ENCODE measurements around the gene RGS6.
"Not testable (repeated sequence)": the region's sequence is repeated elsewhere in the genome, so short reads cannot be mapped to it uniquely, and the experiment has no call there.

The RGS6 gene

DNA sequence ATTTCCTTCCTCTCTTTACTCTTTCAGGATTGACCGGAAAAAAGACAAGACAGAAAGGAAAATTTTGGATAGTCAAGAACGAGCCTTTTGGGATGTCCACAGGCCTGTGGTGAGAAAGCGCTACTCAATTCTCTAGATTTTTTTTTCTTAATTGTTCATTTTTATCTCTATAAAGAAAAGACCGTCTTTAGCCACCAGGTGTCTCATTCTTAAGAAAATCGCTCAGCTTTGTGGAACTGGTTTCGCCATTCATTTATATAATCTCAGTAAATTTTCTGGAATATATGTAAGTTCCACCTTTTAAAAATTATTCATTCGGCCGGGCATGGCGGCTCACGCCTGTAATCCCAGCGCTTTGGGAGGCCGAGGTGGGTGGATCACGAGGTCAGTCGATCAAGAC is 540.6 kb downstream of the RGS6 start:
- H3K9ac ChIP-seq (ENCODE audit: insufficient read length, low read depth): no peak overlapping the region
- H3K27me3 ChIP-seq (ENCODE audit: insufficient read depth, insufficient read length): no peaks in the 10 kb centered on the region
- TF ChIP-seq ZNF274 (IDR thresholded peaks at IDR 0.05; ENCODE audit: low read depth, low read length) (no peak), YY1 (IDR thresholded peaks at IDR 0.05; ENCODE audit: insufficient read depth, insufficient read length) (no peak), SUZ12 (IDR thresholded peaks at IDR 0.05; ENCODE audit: extremely low read depth, insufficient read depth, insufficient read length) (no peak)
- DNase-seq (ENCODE audit: low read depth, low spot score): no peak
- H3K9me3 ChIP-seq (ENCODE audit: insufficient read depth, low read length): no peaks in the 10 kb centered on the region
- H3K36me3 ChIP-seq (ENCODE audit: insufficient read depth, insufficient read length, low read length): no peaks in the 10 kb centered on the region
- H3K4me1 ChIP-seq (ENCODE audit: insufficient read depth, insufficient read length): no peaks in the 10 kb centered on the region
- H3K4me3 ChIP-seq (ENCODE audit: insufficient read length, low read depth): no peak overlapping the region

DNA sequence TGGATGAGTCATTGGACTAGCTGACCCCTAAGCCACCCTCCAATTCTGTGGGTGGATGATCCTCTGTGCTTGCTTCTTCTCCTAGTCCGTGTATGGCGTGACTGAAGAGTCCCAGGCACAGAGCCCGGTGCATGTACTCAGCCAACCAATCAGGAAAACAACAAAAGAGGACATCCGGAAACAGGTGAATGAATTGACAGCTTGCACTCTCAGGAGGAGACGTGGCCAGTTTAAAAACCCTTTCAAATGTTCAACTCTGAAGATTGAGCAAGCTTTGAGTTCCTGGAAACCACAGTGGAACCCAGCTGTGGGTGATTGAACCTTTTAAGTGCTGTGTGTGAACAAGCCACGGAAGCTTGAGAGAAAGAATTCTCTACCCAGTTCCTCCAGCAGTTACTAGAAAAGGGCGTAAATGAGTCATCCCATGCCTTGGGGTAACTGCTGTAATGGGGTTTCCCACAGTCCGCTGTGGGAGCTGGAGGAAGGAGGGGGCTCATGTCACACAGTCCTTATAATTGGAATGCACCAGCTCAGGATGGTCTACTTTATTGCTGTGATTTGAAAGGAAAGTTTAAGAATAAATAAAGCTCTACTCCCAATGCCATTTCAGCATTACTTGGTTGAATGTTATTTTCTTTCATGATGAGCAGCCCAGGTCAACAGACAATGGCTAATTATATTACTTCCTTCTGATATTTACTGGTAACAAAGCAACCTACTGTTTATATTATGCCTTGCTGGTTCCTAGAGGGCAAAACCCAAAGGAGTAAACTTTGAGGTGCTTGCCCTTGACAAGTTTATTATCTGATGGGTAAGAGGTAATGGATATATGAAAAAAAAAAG is 544.6 kb downstream of the RGS6 start:
- H3K9ac ChIP-seq (ENCODE audit: insufficient read length, low read depth): no peak overlapping the region
- H3K36me3 ChIP-seq (ENCODE audit: insufficient read depth, insufficient read length, low read length): no peaks in the 10 kb centered on the region
- peak; percentile 68 for DNase-seq (ENCODE audit: low read depth, low spot score)
- H3K9me3 ChIP-seq (ENCODE audit: insufficient read depth, low read length): no peaks in the 10 kb centered on the region
- no peak overlapping the region for H3K4me3 ChIP-seq (ENCODE audit: insufficient read length, low read depth)
- TF ChIP-seq SUZ12 (IDR thresholded peaks at IDR 0.05; ENCODE audit: extremely low read depth, insufficient read depth, insufficient read length): no peak
- TF ChIP-seq ZNF274 (IDR thresholded peaks at IDR 0.05; ENCODE audit: low read depth, low read length): no peak
- TF ChIP-seq YY1 (IDR thresholded peaks at IDR 0.05; ENCODE audit: insufficient read depth, insufficient read length): no peak
- peaks cover 5% of the 10 kb centered on the region for H3K4me1 ChIP-seq (ENCODE audit: insufficient read depth, insufficient read length)
- H3K27me3 ChIP-seq (ENCODE audit: insufficient read depth, insufficient read length): no peaks in the 10 kb centered on the region

DNA sequence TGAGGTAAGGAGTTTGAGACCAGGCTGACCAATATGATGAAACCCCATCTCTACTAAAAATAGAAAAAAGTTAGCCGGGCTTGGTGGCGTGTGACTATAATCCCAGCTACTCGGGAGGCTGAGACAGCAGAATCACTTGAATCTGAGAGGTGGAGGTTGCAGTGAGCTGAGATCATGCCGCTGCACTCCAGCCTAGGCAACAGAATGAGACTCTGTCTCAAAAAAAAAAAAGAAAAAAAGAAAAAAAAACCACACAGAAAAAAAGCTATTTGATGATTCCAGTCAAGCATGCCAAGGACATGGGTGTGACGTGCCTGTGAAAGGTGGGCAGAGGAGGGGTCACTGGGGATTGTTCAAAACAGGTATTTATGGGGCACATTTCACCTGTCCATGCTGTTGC is 545.3 kb downstream of the RGS6 start:
- H3K27me3 ChIP-seq (ENCODE audit: insufficient read depth, insufficient read length); H3K9ac ChIP-seq (ENCODE audit: insufficient read length, low read depth); H3K9me3 ChIP-seq (ENCODE audit: insufficient read depth, low read length); H3K4me3 ChIP-seq (ENCODE audit: insufficient read length, low read depth); DNase-seq (ENCODE audit: low read depth, low spot score); H3K4me1 ChIP-seq (ENCODE audit: insufficient read depth, insufficient read length); H3K36me3 ChIP-seq (ENCODE audit: insufficient read depth, insufficient read length, low read length): not testable (repeated sequence)

DNA sequence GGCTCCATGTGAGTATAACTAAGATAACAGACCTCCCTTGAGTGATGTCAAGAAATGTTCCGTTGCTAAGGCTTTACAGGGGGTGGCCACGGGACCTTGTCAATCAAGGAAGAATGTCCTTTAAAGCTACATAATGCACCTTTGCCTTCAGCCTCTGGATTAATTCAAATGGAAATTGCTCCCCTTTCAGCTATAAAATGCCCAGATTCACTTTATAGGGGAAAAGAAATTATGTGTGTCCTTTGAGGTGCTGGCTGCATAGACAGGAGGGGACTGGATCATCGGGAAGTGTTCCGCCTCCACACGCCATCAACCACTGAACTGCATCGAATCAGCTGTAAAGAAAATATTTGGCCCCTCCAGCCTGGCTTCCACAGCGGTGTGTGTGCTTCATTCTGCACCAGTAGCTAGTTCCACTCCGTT is 546.3 kb downstream of the RGS6 start:
- Histone ChIP-seq H3K27me3 (ENCODE audit: insufficient read depth, insufficient read length) (no peaks in the 10 kb centered on the region), H3K36me3 (ENCODE audit: insufficient read depth, insufficient read length, low read length) (no peaks in the 10 kb centered on the region), H3K9ac (ENCODE audit: insufficient read length, low read depth) (no peak overlapping the region), H3K4me1 (ENCODE audit: insufficient read depth, insufficient read length) (peaks cover 5% of the 10 kb centered on the region), H3K9me3 (ENCODE audit: insufficient read depth, low read length) (0 out of 2 replicates have a peak, but pooled peaks cover 7% of the 10 kb centered on the region), H3K4me3 (ENCODE audit: insufficient read length, low read depth) (no peak overlapping the region)
- no peak for DNase-seq (ENCODE audit: low read depth, low spot score)
- TF ChIP-seq YY1 (IDR thresholded peaks at IDR 0.05; ENCODE audit: insufficient read depth, insufficient read length) (no peak), SUZ12 (IDR thresholded peaks at IDR 0.05; ENCODE audit: extremely low read depth, insufficient read depth, insufficient read length) (no peak), ZNF274 (IDR thresholded peaks at IDR 0.05; ENCODE audit: low read depth, low read length) (no peak)

DNA sequence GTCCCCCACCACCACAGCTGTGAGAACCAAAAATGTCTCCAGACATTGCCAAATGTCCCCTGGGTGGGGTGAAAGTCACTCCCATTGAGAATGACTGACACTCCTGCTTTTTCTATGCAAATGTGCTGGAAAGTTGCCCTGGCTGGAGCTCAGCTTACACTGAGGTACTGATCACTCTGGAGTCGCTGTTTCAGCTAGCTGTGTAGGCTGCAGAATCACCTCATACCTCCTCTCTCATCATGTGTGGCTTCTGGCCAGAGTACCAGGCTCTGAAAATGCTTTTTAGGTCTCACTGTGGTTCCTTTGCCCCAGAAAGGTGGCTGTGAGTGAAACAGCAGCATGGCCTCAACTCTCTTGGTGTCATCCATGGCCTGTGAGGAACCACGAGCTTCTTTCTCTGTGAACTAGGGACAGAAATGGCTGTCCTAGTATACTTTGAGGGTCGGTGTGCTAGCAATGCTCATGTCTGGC is 547.3 kb downstream of the RGS6 start:
- TF ChIP-seq SUZ12 (IDR thresholded peaks at IDR 0.05; ENCODE audit: extremely low read depth, insufficient read depth, insufficient read length) (no peak), ZNF274 (IDR thresholded peaks at IDR 0.05; ENCODE audit: low read depth, low read length) (no peak), YY1 (IDR thresholded peaks at IDR 0.05; ENCODE audit: insufficient read depth, insufficient read length) (no peak)
- H3K27me3 ChIP-seq (ENCODE audit: insufficient read depth, insufficient read length): no peaks in the 10 kb centered on the region

DNA sequence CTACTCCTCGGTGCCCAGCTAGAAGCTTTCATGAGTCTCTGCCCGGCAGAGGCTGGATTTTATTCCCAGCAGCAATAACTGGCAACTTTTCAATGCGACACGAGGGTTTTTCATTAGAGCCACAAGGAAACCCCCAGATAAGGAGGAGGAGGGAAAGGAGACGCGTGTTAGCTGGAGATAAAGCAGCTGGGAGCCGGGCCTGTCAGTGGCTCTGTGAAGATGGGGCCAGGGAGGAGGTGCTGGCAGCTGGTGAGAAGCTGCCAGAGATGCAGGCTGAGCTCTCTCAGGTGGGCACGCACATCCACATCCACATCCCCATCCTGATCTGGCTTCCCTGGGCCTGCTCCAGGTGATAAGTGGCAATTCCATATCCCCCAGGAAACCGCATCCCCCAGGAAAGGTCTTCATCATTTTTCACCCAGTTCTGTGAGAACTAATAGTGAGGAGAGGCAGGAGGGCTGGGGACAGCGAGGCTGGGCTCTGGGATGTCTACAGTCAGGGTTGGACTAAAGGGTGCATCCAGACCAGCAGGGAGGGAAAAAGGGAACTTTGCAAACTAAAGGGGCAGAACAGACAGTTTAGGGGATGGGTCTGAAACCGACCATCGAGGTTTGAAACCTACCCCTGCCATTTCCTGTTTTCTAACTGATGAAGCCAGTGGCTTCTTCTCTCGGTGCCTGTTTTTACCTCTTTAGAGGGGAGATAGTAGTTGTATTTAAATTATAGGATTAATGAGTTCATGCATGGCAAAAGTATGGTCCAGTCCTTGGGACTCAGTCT is 548.4 kb downstream of the RGS6 start:
- no peaks in the 10 kb centered on the region for H3K36me3 ChIP-seq (ENCODE audit: insufficient read depth, insufficient read length, low read length)
- peaks cover 5% of the 10 kb centered on the region for H3K4me1 ChIP-seq (ENCODE audit: insufficient read depth, insufficient read length)
- TF ChIP-seq YY1 (IDR thresholded peaks at IDR 0.05; ENCODE audit: insufficient read depth, insufficient read length): no peak
- TF ChIP-seq SUZ12 (IDR thresholded peaks at IDR 0.05; ENCODE audit: extremely low read depth, insufficient read depth, insufficient read length): no peak
- TF ChIP-seq ZNF274 (IDR thresholded peaks at IDR 0.05; ENCODE audit: low read depth, low read length): no peak
- H3K27me3 ChIP-seq (ENCODE audit: insufficient read depth, insufficient read length): no peaks in the 10 kb centered on the region
- H3K9ac ChIP-seq (ENCODE audit: insufficient read length, low read depth): no peak overlapping the region
- DNase-seq (ENCODE audit: low read depth, low spot score): no peak
- H3K4me3 ChIP-seq (ENCODE audit: insufficient read length, low read depth): no peak overlapping the region
- H3K9me3 ChIP-seq (ENCODE audit: insufficient read depth, low read length): 0 out of 2 replicates have a peak, but pooled peaks cover 7% of the 10 kb centered on the region

More for the DNA sequence above, 547.3 kb downstream of the RGS6 start:
- H3K4me1 ChIP-seq (ENCODE audit: insufficient read depth, insufficient read length): peaks cover 5% of the 10 kb centered on the region
- H3K9me3 ChIP-seq (ENCODE audit: insufficient read depth, low read length): 0 out of 2 replicates have a peak, but pooled peaks cover 7% of the 10 kb centered on the region
- DNase-seq (ENCODE audit: low read depth, low spot score): peak; percentile 6
- H3K4me3 ChIP-seq (ENCODE audit: insufficient read length, low read depth): no peak overlapping the region
- no peak overlapping the region for H3K9ac ChIP-seq (ENCODE audit: insufficient read length, low read depth)
- no peaks in the 10 kb centered on the region for H3K36me3 ChIP-seq (ENCODE audit: insufficient read depth, insufficient read length, low read length)

DNA sequence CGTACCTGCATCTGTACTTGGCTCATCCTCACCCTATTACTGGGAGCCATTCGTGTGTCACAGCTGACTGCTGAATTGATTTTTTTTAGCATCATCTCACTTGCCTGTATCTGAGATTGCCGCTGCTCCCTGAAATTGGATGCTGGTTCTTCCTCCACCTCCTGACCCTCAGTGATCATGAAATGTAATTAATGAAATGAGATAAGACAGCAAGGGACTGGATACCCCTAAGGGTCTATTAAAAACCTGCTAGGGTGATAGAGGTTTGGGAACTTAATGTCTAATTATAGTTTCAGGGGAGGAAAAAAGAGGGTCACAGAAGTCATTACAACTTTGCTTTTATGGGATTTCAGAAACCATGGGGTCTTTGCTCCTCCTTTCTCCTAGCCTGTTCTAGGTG is 551.1 kb downstream of the RGS6 start:
- H3K4me1 ChIP-seq (ENCODE audit: insufficient read depth, insufficient read length): peaks cover 5% of the 10 kb centered on the region
- H3K9me3 ChIP-seq (ENCODE audit: insufficient read depth, low read length): peaks cover 7% of the 10 kb centered on the region; the same call in 1 of the 2 replicates
- H3K27me3 ChIP-seq (ENCODE audit: insufficient read depth, insufficient read length): no peaks in the 10 kb centered on the region
- no peak for DNase-seq (ENCODE audit: low read depth, low spot score)
- TF ChIP-seq SUZ12 (IDR thresholded peaks at IDR 0.05; ENCODE audit: extremely low read depth, insufficient read depth, insufficient read length): no peak
- TF ChIP-seq ZNF274 (IDR thresholded peaks at IDR 0.05; ENCODE audit: low read depth, low read length): no peak
- no peak for TF ChIP-seq YY1 (IDR thresholded peaks at IDR 0.05; ENCODE audit: insufficient read depth, insufficient read length)
- no peak overlapping the region for H3K4me3 ChIP-seq (ENCODE audit: insufficient read length, low read depth)
- no peaks in the 10 kb centered on the region for H3K36me3 ChIP-seq (ENCODE audit: insufficient read depth, insufficient read length, low read length)
- no peak overlapping the region for H3K9ac ChIP-seq (ENCODE audit: insufficient read length, low read depth)
